SK-N-SH treated with all-trans-retinoic acid at 6 μM for 48 hours (cell line): ENCODE data around the gene AKR1D1.

Experiments used
- ATAC-seq: fragments of 200-7000 bp; cut with Tn5 transposase; 3 replicates; pipeline ENCODE4 v1.9.1; 2020; ENCODE audit warnings: mild to moderate bottlenecking, moderate library complexity
- BACH2 ChIP-seq: fragments of 250-450 bp; sonication (Bioruptor Pico); IDR thresholded peaks from 2 replicates; pipeline ENCODE4 v1.9.0; 2021; ENCODE audit warnings: mild to moderate bottlenecking, borderline replicate concordance
- CREB5 ChIP-seq: fragments of 250-450 bp; sonication (Bioruptor Pico); IDR thresholded peaks from 2 replicates; pipeline ENCODE4 v1.5.1; 2020; ENCODE audit warnings: low read depth, mild to moderate bottlenecking, moderate library complexity
- CSDC2 ChIP-seq: fragments of 250-450 bp; sonication (Bioruptor Pico); IDR thresholded peaks from 2 replicates; pipeline ENCODE4 v1.5.0; 2020; ENCODE audit warnings: mild to moderate bottlenecking, moderate library complexity
- CSRNP3 ChIP-seq: fragments of 250-450 bp; sonication (Bioruptor Pico); IDR thresholded peaks from 2 replicates; pipeline ENCODE4 v1.5.1; 2021; ENCODE audit warnings: mild to moderate bottlenecking, moderate library complexity
- ESRRG ChIP-seq: fragments of 250-450 bp; sonication (Bioruptor Pico); IDR thresholded peaks from 2 replicates; pipeline ENCODE4 v1.6.1; 2021; ENCODE audit warnings: mild to moderate bottlenecking
- GLIS3 ChIP-seq: fragments of 250-450 bp; sonication (Bioruptor Pico); IDR thresholded peaks from 2 replicates; pipeline ENCODE4 v1.5.0; 2020; ENCODE audit warnings: mild to moderate bottlenecking, moderate library complexity
- ISL1 ChIP-seq: fragments of 250-450 bp; sonication (Bioruptor Pico); IDR thresholded peaks from 2 replicates; pipeline ENCODE4 v2.1.2; 2022; ENCODE audit warnings: mild to moderate bottlenecking, moderate library complexity
- OSR1 ChIP-seq: fragments of 250-450 bp; sonication (Bioruptor Pico); IDR thresholded peaks from 2 replicates; pipeline ENCODE4 v1.8.0; 2022; ENCODE audit warnings: moderate library complexity, mild to moderate bottlenecking, inconsistent platforms
- PPARA ChIP-seq: fragments of 250-450 bp; sonication (Bioruptor Pico); IDR thresholded peaks from 2 replicates; pipeline ENCODE4 v1.5.0; 2020; ENCODE audit warnings: mild to moderate bottlenecking, borderline replicate concordance
- RARB ChIP-seq: fragments of 250-450 bp; sonication (Bioruptor Pico); IDR thresholded peaks from 2 replicates; pipeline ENCODE4 v1.8.0; 2021; ENCODE audit warnings: mild to moderate bottlenecking, moderate library complexity
- SNAI2 ChIP-seq: fragments of 250-450 bp; sonication (Bioruptor Pico); IDR thresholded peaks from 2 replicates; pipeline ENCODE4 v1.5.0; 2020; ENCODE audit warnings: mild to moderate bottlenecking, moderate library complexity
- TCF4 ChIP-seq: fragments of 250-450 bp; sonication (Bioruptor Pico); IDR thresholded peaks from 2 replicates; pipeline ENCODE4 v1.8.0; 2021; ENCODE audit warnings: mild to moderate bottlenecking, moderate library complexity, borderline replicate concordance
- TOX ChIP-seq: fragments of 250-450 bp; sonication (Bioruptor Pico); IDR thresholded peaks from 2 replicates; pipeline ENCODE4 v1.8.0; 2021; ENCODE audit warnings: mild to moderate bottlenecking, moderate library complexity, borderline replicate concordance
- ZC3H10 ChIP-seq: fragments of 250-450 bp; sonication (Bioruptor Pico); IDR thresholded peaks from 2 replicates; pipeline ENCODE4 v1.5.1; 2021; ENCODE audit warnings: mild to moderate bottlenecking, moderate library complexity
- ZNF70 ChIP-seq: fragments of 450-650 bp; formaldehyde crosslinking; IDR thresholded peaks from 2 replicates; pipeline ENCODE4 v1.5.0; 2020; ENCODE audit warnings: mild to moderate bottlenecking, moderate library complexity
- ZNF8 ChIP-seq: fragments of 450-650 bp; formaldehyde crosslinking; IDR thresholded peaks from 2 replicates; pipeline ENCODE4 v1.5.0; 2020; ENCODE audit warnings: mild to moderate bottlenecking, moderate library complexity
- TF ChIP-seq, protein P1 (sequence below): fragments of 250-450 bp; sonication (Bioruptor Pico); IDR thresholded peaks from 2 replicates; pipeline ENCODE4 v1.8.0; 2020; ENCODE audit warnings: mild to moderate bottlenecking, moderate library complexity, borderline replicate concordance
- TF ChIP-seq, protein P2 (sequence below): fragments of 250-450 bp; sonication (Bioruptor Pico); IDR thresholded peaks from 2 replicates; pipeline ENCODE4 v1.5.0; 2020; ENCODE audit warnings: mild to moderate bottlenecking, moderate library complexity
- TF ChIP-seq, protein P3 (sequence below): fragments of 250-450 bp; sonication (Bioruptor Pico); IDR thresholded peaks from 2 replicates; pipeline ENCODE4 v1.8.0; 2021; ENCODE audit warnings: low read depth, mild to moderate bottlenecking, moderate library complexity, borderline replicate concordance

Gene AKR1D1

GRCh38 chr7:138167222-138167621, 91.0 kb downstream of the AKR1D1 start:
- no peak for TF ChIP-seq PPARA (CRISPR knock-in tag)
- TF ChIP-seq TCF4 (CRISPR knock-in tag), result no peak
- no peak for TF ChIP-seq RARB (CRISPR knock-in tag)
- TF ChIP-seq, protein P1, sequence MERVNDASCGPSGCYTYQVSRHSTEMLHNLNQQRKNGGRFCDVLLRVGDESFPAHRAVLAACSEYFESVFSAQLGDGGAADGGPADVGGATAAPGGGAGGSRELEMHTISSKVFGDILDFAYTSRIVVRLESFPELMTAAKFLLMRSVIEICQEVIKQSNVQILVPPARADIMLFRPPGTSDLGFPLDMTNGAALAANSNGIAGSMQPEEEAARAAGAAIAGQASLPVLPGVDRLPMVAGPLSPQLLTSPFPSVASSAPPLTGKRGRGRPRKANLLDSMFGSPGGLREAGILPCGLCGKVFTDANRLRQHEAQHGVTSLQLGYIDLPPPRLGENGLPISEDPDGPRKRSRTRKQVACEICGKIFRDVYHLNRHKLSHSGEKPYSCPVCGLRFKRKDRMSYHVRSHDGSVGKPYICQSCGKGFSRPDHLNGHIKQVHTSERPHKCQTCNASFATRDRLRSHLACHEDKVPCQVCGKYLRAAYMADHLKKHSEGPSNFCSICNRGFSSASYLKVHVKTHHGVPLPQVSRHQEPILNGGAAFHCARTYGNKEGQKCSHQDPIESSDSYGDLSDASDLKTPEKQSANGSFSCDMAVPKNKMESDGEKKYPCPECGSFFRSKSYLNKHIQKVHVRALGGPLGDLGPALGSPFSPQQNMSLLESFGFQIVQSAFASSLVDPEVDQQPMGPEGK (CRISPR knock-in tag), result no peak
- no peak for TF ChIP-seq GLIS3 (CRISPR knock-in tag)
- no peak for TF ChIP-seq CSRNP3 (CRISPR knock-in tag)
- TF ChIP-seq, protein P2, sequence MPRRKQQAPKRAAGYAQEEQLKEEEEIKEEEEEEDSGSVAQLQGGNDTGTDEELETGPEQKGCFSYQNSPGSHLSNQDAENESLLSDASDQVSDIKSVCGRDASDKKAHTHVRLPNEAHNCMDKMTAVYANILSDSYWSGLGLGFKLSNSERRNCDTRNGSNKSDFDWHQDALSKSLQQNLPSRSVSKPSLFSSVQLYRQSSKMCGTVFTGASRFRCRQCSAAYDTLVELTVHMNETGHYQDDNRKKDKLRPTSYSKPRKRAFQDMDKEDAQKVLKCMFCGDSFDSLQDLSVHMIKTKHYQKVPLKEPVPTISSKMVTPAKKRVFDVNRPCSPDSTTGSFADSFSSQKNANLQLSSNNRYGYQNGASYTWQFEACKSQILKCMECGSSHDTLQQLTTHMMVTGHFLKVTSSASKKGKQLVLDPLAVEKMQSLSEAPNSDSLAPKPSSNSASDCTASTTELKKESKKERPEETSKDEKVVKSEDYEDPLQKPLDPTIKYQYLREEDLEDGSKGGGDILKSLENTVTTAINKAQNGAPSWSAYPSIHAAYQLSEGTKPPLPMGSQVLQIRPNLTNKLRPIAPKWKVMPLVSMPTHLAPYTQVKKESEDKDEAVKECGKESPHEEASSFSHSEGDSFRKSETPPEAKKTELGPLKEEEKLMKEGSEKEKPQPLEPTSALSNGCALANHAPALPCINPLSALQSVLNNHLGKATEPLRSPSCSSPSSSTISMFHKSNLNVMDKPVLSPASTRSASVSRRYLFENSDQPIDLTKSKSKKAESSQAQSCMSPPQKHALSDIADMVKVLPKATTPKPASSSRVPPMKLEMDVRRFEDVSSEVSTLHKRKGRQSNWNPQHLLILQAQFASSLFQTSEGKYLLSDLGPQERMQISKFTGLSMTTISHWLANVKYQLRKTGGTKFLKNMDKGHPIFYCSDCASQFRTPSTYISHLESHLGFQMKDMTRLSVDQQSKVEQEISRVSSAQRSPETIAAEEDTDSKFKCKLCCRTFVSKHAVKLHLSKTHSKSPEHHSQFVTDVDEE (CRISPR knock-in tag), result no peak
- TF ChIP-seq, protein P3, sequence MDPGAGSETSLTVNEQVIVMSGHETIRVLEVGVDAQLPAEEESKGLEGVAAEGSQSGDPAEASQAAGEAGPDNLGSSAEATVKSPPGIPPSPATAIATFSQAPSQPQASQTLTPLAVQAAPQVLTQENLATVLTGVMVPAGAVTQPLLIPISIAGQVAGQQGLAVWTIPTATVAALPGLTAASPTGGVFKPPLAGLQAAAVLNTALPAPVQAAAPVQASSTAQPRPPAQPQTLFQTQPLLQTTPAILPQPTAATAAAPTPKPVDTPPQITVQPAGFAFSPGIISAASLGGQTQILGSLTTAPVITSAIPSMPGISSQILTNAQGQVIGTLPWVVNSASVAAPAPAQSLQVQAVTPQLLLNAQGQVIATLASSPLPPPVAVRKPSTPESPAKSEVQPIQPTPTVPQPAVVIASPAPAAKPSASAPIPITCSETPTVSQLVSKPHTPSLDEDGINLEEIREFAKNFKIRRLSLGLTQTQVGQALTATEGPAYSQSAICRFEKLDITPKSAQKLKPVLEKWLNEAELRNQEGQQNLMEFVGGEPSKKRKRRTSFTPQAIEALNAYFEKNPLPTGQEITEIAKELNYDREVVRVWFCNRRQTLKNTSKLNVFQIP (CRISPR knock-in tag), result no peak
- no peak for TF ChIP-seq ESRRG (CRISPR knock-in tag)
- TF ChIP-seq ZNF70, result no peak
- no peak for TF ChIP-seq ISL1
- TF ChIP-seq TOX, result no peak
- no peak for TF ChIP-seq CREB5 (CRISPR knock-in tag)
- TF ChIP-seq ZNF8 (CRISPR knock-in tag), result no peak
- TF ChIP-seq BACH2 (CRISPR knock-in tag), result no peak
- no peak for TF ChIP-seq SNAI2 (CRISPR knock-in tag)
- no peak for TF ChIP-seq ZC3H10 (CRISPR knock-in tag)
- no peak for TF ChIP-seq OSR1 (CRISPR knock-in tag)
- no peak for TF ChIP-seq CSDC2 (CRISPR knock-in tag)
- ATAC-seq, result no peak

DNA sequence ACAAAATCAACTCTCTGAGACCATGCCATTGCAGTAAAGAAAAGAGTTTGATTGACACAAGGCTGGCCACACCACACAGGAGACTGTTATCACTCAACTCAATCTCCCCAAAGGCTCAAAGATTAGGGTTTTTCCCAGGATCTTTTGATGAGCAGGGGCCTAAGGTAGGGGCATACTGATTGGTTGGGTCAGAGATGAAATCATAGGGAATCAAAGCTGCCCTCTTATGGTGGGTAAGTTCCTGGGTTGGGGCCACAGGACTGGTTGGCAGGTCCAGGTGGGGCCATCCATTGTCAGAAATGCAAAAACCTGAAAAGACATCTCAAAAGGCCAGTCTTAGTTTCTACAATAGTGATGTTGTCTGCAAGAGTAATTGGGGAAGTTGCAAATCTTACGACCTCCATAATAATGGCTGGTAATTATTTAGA, 91.6 kb downstream of the AKR1D1 start:
- no peak for ATAC-seq
- TF ChIP-seq OSR1 (CRISPR knock-in tag) (no peak), ESRRG (CRISPR knock-in tag) (no peak), RARB (CRISPR knock-in tag) (no peak)
